CD4-positive, alpha-beta T cell (primary cell): ENCODE data around the gene SND1. TPM values are rescaled to one million over a fixed set of nuclear protein-coding genes. Genes with fewer than 3 reads are reported as not detected.

ENCODE experiments used
- ATAC-seq: fragments of 200-7000 bp; cut with Tn5 transposase; one replicate; pipeline ENCODE4 v1.10.0; 2022; ENCODE audit warnings: mild to moderate bottlenecking; ENCODE audit not compliant: poor library complexity
- CTCF ChIA-PET: fragments of 350-600 bp; sonication (Branson Sonifier 250); formaldehyde crosslinking; loops from one replicate; lab custom pipeline; 2021; ENCODE audit warnings: antibody characterized with exemption, inconsistent platforms; lab: Charles Lee
- POLR2A ChIA-PET: fragments of 350-600 bp; sonication (Branson Sonifier 250); formaldehyde crosslinking; loops from one replicate; lab custom pipeline; 2021; ENCODE audit warnings: antibody characterized with exemption, inconsistent platforms; lab: Charles Lee
- DNase-seq, 14 experiments: peaks; one replicate each; pipeline ENCODE4 v3.0.0-alpha.2; 2013 to 2020; ENCODE audit warnings: mixed read lengths in 2 of 14
- H3K27ac ChIP-seq, 2 donors: one replicate each; pipeline versions ENCODE4 v1.5.1 to v1.7.0; 2013; ENCODE audit warnings: low read length in 2 of 2, low read depth in 1 of 2, mild to moderate bottlenecking in 1 of 2
- H3K27me3 ChIP-seq, 2 experiments: 1 replicate in 1 of 2; 2 replicates in 1 of 2; pipeline versions ENCODE4 v1.6.1 to v1.7.0; 2013; ENCODE audit warnings: low read length in 2 of 2, control low read depth in 1 of 2, mild to moderate bottlenecking in 1 of 2, moderate library complexity in 1 of 2; ENCODE audit not compliant: insufficient read depth in 2 of 2, control insufficient read depth in 1 of 2
- H3K36me3 ChIP-seq: one replicate; pipeline ENCODE4 v1.6.1; 2013; ENCODE audit warnings: low read length, control low read depth; ENCODE audit not compliant: insufficient read depth
- H3K4me1 ChIP-seq: one replicate; pipeline ENCODE4 v1.6.1; 2013; ENCODE audit warnings: low read length, control low read depth; ENCODE audit not compliant: insufficient read depth
- H3K4me3 ChIP-seq: one replicate; pipeline ENCODE4 v1.5.1; 2013; ENCODE audit warnings: mild to moderate bottlenecking, low read length, moderate library complexity
- H3K9me3 ChIP-seq, 2 experiments: 1 replicate in 1 of 2; 2 replicates in 1 of 2; pipeline versions ENCODE4 v1.6.1 to v1.7.0; 2013; ENCODE audit warnings: low read length in 2 of 2, mild to moderate bottlenecking in 2 of 2, control low read depth in 1 of 2, moderate library complexity in 1 of 2; ENCODE audit not compliant: control insufficient read depth in 1 of 2, insufficient read depth in 1 of 2
- H3K27ac Mint-ChIP-seq: one replicate; pipeline ENCODE4 v1.8.0; 2020; ENCODE audit warnings: mixed read lengths
- H3K27me3 Mint-ChIP-seq: one replicate; pipeline ENCODE4 v1.8.0; 2021; ENCODE audit warnings: mixed read lengths
- H3K36me3 Mint-ChIP-seq: one replicate; pipeline ENCODE4 v1.8.0; 2021; ENCODE audit warnings: low read depth, mixed read lengths
- H3K4me1 Mint-ChIP-seq: one replicate; pipeline ENCODE4 v1.8.0; 2021; ENCODE audit warnings: low read depth, mixed read lengths
- H3K4me3 Mint-ChIP-seq: one replicate; pipeline ENCODE4 v1.8.0; 2020; ENCODE audit warnings: mild to moderate bottlenecking, mixed read lengths
- H3K9me3 Mint-ChIP-seq: one replicate; pipeline ENCODE4 v1.8.0; 2020; ENCODE audit warnings: mixed read lengths
- intact Hi-C, 2 experiments: fragments of 100-400 bp; cut with DNase I in 1 of 2; cut with micrococcal nuclease in 1 of 2; formaldehyde crosslinking; loops; one replicate each; pipeline versions ENCODE4 v1.15.1 to v1.9.0; 2023 to 2025; cut with DNase I, micrococcal nuclease
- total RNA-seq, 174 experiments: library from RNA in 2 of 174; stranded (reverse) in 2 of 174; gene quantifications; one replicate each; pipeline ENCODE4 v1.2.3 and lab custom pipeline; 2021 to 2026
- TF ChIP-seq, protein P1 (sequence below): fragments of 200-600 bp; IDR thresholded peaks from one replicate; pipeline ENCODE4 v1.8.0; 2022; ENCODE audit warnings: antibody characterized with exemption, mild to moderate bottlenecking

Gene SND1
- total RNA-seq, 2 experiments from 2014 or later, result 104 to 113 TPM

DNA sequence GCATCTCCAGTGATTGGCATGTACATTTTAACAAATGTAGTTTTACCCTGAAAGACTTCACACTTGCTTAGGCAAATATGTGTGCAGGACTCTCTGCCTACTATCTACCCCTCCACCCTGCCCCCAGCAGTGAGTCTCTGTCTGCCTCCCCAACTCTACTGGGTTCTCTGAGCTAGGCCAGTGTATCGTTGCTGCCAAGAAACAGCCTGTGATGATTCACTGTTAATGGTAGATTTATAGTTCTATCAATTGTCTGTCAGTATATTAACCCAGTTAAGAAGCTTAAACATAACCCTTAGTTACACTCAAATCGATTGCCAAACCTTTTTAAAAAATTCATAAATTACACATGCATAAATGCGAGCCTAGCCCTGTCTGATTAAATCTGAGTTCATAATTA, 137.0 kb downstream of the SND1 start:
- intact Hi-C loops, result no loop called here
- no peak overlapping the region for H3K4me3 ChIP-seq
- Mint-ChIP-seq H3K4me3 (no peak overlapping the region), H3K36me3 (no peaks in the 10 kb centered on the region), H3K4me1 (peaks cover 40% of the 10 kb centered on the region), H3K9me3 (no peaks in the 10 kb centered on the region), H3K27ac (no peak overlapping the region), H3K27me3 (no peaks in the 10 kb centered on the region)
- ChIA-PET CTCF (interaction anchor here (0.5 kb wide), 1 partner anchor 27 kb away, joined by 3 read pairs; no protein-coding TSS in a partner anchor), POLR2A (no interaction called here)
- no peaks in the 10 kb centered on the region for H3K36me3 ChIP-seq
- DNase-seq (no peak), ATAC-seq (no peak)
- no peaks in the 10 kb centered on the region for H3K27me3 ChIP-seq
- TF ChIP-seq, protein P1, sequence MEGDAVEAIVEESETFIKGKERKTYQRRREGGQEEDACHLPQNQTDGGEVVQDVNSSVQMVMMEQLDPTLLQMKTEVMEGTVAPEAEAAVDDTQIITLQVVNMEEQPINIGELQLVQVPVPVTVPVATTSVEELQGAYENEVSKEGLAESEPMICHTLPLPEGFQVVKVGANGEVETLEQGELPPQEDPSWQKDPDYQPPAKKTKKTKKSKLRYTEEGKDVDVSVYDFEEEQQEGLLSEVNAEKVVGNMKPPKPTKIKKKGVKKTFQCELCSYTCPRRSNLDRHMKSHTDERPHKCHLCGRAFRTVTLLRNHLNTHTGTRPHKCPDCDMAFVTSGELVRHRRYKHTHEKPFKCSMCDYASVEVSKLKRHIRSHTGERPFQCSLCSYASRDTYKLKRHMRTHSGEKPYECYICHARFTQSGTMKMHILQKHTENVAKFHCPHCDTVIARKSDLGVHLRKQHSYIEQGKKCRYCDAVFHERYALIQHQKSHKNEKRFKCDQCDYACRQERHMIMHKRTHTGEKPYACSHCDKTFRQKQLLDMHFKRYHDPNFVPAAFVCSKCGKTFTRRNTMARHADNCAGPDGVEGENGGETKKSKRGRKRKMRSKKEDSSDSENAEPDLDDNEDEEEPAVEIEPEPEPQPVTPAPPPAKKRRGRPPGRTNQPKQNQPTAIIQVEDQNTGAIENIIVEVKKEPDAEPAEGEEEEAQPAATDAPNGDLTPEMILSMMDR, result no peak
- no peak overlapping the region for H3K27ac ChIP-seq
- no peaks in the 10 kb centered on the region for H3K9me3 ChIP-seq
- H3K4me1 ChIP-seq, result no peaks in the 10 kb centered on the region

- no peak overlapping the region for H3K4me3 ChIP-seq
- intact Hi-C loops, result no loop called here
- Mint-ChIP-seq H3K9me3 (no peaks in the 10 kb centered on the region), H3K36me3 (no peaks in the 10 kb centered on the region), H3K27me3 (no peaks in the 10 kb centered on the region), H3K27ac (no peak overlapping the region), H3K4me1 (peaks cover 41% of the 10 kb centered on the region), H3K4me3 (no peak overlapping the region)
- TF ChIP-seq, protein P1, result no peak
- no peaks in the 10 kb centered on the region for H3K9me3 ChIP-seq
- H3K27ac ChIP-seq, result no peak overlapping the region
- ATAC-seq (no peak), DNase-seq (no peak)
- POLR2A ChIA-PET, result no interaction called here
- no peaks in the 10 kb centered on the region for H3K36me3 ChIP-seq
- CTCF ChIA-PET, result interaction anchor here (1.2 to 1.4 kb wide), 2 partner anchors 15 to 83 kb away, joined by 3 to 4 read pairs; no protein-coding TSS in a partner anchor
- H3K27me3 ChIP-seq, result no peaks in the 10 kb centered on the region
- no peaks in the 10 kb centered on the region for H3K4me1 ChIP-seq
These were observed 139.6 kb downstream of the SND1 start for GRCh38 chr7:127791446-127792189.

- intact Hi-C loops, result no loop called here
- ChIA-PET POLR2A (no interaction called here), CTCF (interaction anchor here (1.1 to 1.4 kb wide), 2 partner anchors 17 to 84 kb away, joined by 3 to 4 read pairs; no protein-coding TSS in a partner anchor)
- H3K9me3 Mint-ChIP-seq, result no peaks in the 10 kb centered on the region
- Histone ChIP-seq H3K27me3 (no peaks in the 10 kb centered on the region), H3K9me3 (no peaks in the 10 kb centered on the region), H3K4me3 (no peak overlapping the region), H3K36me3 (no peaks in the 10 kb centered on the region), H3K4me1 (peaks cover 2% of the 10 kb centered on the region), H3K27ac (no peak overlapping the region)
- peaks cover 33% of the 10 kb centered on the region for H3K4me1 Mint-ChIP-seq
- no peak overlapping the region for H3K4me3 Mint-ChIP-seq
- TF ChIP-seq, protein P1, result no peak
- ATAC-seq (no peak), DNase-seq (peak in 7 of 14 experiments; percentile 0 to 36 (median 27))
- H3K27me3 Mint-ChIP-seq, result no peaks in the 10 kb centered on the region
- no peaks in the 10 kb centered on the region for H3K36me3 Mint-ChIP-seq
- H3K27ac Mint-ChIP-seq, result no peak overlapping the region
These were observed 140.7 kb downstream of the SND1 start for GRCh38 chr7:127792528-127793342.
